IMR-90 (cell line): ENCODE results near the gene ZCCHC7. TPM values are rescaled to one million over a fixed set of nuclear protein-coding genes. Genes with fewer than 3 reads are reported as not detected.

ENCODE experiments used
- ATAC-seq: fragments of 200-7000 bp; cut with Tn5 transposase; 2 replicates; pipeline ENCODE4 v1.9.1; 2020; ENCODE audit warnings: low read depth, mild to moderate bottlenecking, moderate library complexity
- BruUV-seq: library from RNA; stranded (reverse); fragments of 400-500 nt; replicated peaks from 2 replicates; lab custom pipeline; 2021; lab: Mats Ljungman, UMichigan
- CTCF ChIA-PET: fragments of 300-600 bp; formaldehyde crosslinking; extraction: SDS; loops from one replicate; lab custom pipeline; 2021; ENCODE audit warnings: antibody characterized with exemption; lab: Yijun Ruan, JAX
- POLR2A ChIA-PET: fragments of 300-600 bp; sonication (Branson Sonifier 250); formaldehyde crosslinking; loops from one replicate; lab custom pipeline; 2022; ENCODE audit warnings: antibody characterized with exemption; ENCODE audit not compliant: unreplicated experiment; lab: Charles Lee
- DNase-seq: peaks from one replicate; pipeline ENCODE4 v3.0.0; 2013
- H2AFZ ChIP-seq: replicated peaks from 2 replicates; pipeline ENCODE3; 2013; ENCODE audit warnings: low read length, mild to moderate bottlenecking; ENCODE audit not compliant: poor library complexity
- H2AK5ac ChIP-seq: 2 replicates; pipeline ENCODE4 v1.6.1; 2013; ENCODE audit warnings: low read depth, low read length, inconsistent platforms
- H2AK9ac ChIP-seq: replicated peaks from 2 replicates; pipeline ENCODE3; 2013; ENCODE audit warnings: mild to moderate bottlenecking, low read depth, low read length, moderate library complexity; ENCODE audit not compliant: poor library complexity
- H2BK120ac ChIP-seq: 2 replicates; pipeline ENCODE4 v1.6.1; 2013; ENCODE audit warnings: low read depth, low read length, inconsistent platforms
- H2BK15ac ChIP-seq: 3 replicates; pipeline ENCODE4 v1.6.1; 2013; ENCODE audit warnings: low read depth, low read length, inconsistent platforms
- H2BK20ac ChIP-seq: 2 replicates; pipeline ENCODE4 v1.6.1; 2013; ENCODE audit warnings: low read depth, mild to moderate bottlenecking, inconsistent platforms, low read length, moderate library complexity
- H2BK5ac ChIP-seq: 2 replicates; pipeline ENCODE4 v1.6.1; 2013; ENCODE audit warnings: mild to moderate bottlenecking, low read depth, low read length, inconsistent platforms; ENCODE audit not compliant: poor library complexity, severe bottlenecking
- H3K14ac ChIP-seq: replicated peaks from 2 replicates; pipeline ENCODE4 v1.6.1; 2013; ENCODE audit warnings: low read depth, low read length, inconsistent platforms
- H3K18ac ChIP-seq: 2 replicates; pipeline ENCODE4 v1.6.1; 2013; ENCODE audit warnings: low read depth, low read length, control low read depth
- H3K23ac ChIP-seq: 2 replicates; pipeline ENCODE4 v1.6.1; 2013; ENCODE audit warnings: low read depth, low read length, inconsistent platforms
- H3K27ac ChIP-seq: 2 replicates; pipeline ENCODE4 v1.5.1; 2013; ENCODE audit warnings: mild to moderate bottlenecking, control low read depth, low read length; ENCODE audit not compliant: insufficient read depth
- H3K27me3 ChIP-seq: 2 replicates; pipeline ENCODE4 v1.6.1; 2013; ENCODE audit warnings: low read length; ENCODE audit not compliant: control insufficient read depth, insufficient read depth
- H3K36me3 ChIP-seq: 2 replicates; pipeline ENCODE4 v1.6.1; 2013; ENCODE audit warnings: low read length, mixed read lengths; ENCODE audit not compliant: control insufficient read depth, insufficient read depth
- H3K4ac ChIP-seq: 2 replicates; pipeline ENCODE4 v1.6.1; 2013; ENCODE audit warnings: low read depth, low read length, inconsistent platforms
- H3K4me1 ChIP-seq: 2 replicates; pipeline ENCODE4 v1.6.1; 2013; ENCODE audit warnings: low read length, mixed read lengths; ENCODE audit not compliant: control insufficient read depth, insufficient read depth
- H3K4me2 ChIP-seq: 2 replicates; pipeline ENCODE4 v1.6.1; 2013; ENCODE audit warnings: low read depth, mild to moderate bottlenecking, control low read depth, low read length, moderate library complexity
- H3K4me3 ChIP-seq: 2 replicates; pipeline ENCODE4 v1.5.1; 2013; ENCODE audit warnings: low read depth, mild to moderate bottlenecking, control low read depth, low read length, moderate library complexity; ENCODE audit not compliant: insufficient read depth
- H3K56ac ChIP-seq: 2 replicates; pipeline ENCODE4 v1.6.1; 2013; ENCODE audit warnings: low read length, inconsistent platforms; ENCODE audit not compliant: insufficient read depth; ENCODE audit errors: extremely low read depth
- H3K79me1 ChIP-seq, 2 experiments: 2 replicates each; pipeline ENCODE4 v1.6.1; 2013; ENCODE audit warnings: low read length in 2 of 2, inconsistent platforms in 1 of 2, low read depth in 1 of 2
- H3K9ac ChIP-seq: 2 replicates; pipeline ENCODE4 v1.6.1; 2013; ENCODE audit warnings: low read depth, low read length, control low read depth
- H3K9me1 ChIP-seq: 2 replicates; pipeline ENCODE4 v1.6.1; 2013; ENCODE audit warnings: low read length, inconsistent platforms; ENCODE audit not compliant: insufficient read depth
- H3K9me3 ChIP-seq: 2 replicates; pipeline ENCODE4 v1.6.1; 2013; ENCODE audit warnings: low read length; ENCODE audit not compliant: control insufficient read depth, insufficient read depth
- H4K20me1 ChIP-seq: 2 replicates; pipeline ENCODE4 v1.6.1; 2013; ENCODE audit warnings: low read length, inconsistent platforms; ENCODE audit not compliant: insufficient read depth
- H4K5ac ChIP-seq: 2 replicates; pipeline ENCODE4 v1.6.1; 2013; ENCODE audit warnings: mild to moderate bottlenecking, low read depth, low read length, control low read depth
- H4K8ac ChIP-seq, 2 experiments: 2 replicates each; pipeline ENCODE4 v1.6.1; 2013; ENCODE audit warnings: low read depth in 2 of 2, low read length in 2 of 2, control low read depth in 1 of 2, inconsistent platforms in 1 of 2
- H4K91ac ChIP-seq: 2 replicates; pipeline ENCODE4 v1.6.1; 2013; ENCODE audit warnings: low read depth, low read length, inconsistent platforms; ENCODE audit not compliant: insufficient read depth
- BHLHE40 ChIP-seq: fragments of 150-350 bp; IDR thresholded peaks from 2 replicates; pipeline ENCODE4 v1.6.1; 2016; ENCODE audit warnings: mild to moderate bottlenecking, low read depth, low read length
- CEBPB ChIP-seq: IDR thresholded peaks from 2 replicates; pipeline ENCODE4 v1.6.1; 2012; ENCODE audit warnings: low read depth, low read length, improper control_type of control experiment
- MAZ ChIP-seq: IDR thresholded peaks from 2 replicates; pipeline ENCODE4 v1.6.1; 2012; ENCODE audit warnings: low read depth, mild to moderate bottlenecking, low read length, improper control_type of control experiment, moderate library complexity, borderline replicate concordance
- RAD21 ChIP-seq: IDR thresholded peaks from 2 replicates; pipeline ENCODE4 v1.6.1; 2012; ENCODE audit warnings: low read length, improper control_type of control experiment
- WGBS, 2 experiments: methylation state at CpG; one replicate each; pipeline versions ENCODE4 v1.1.5 to v1.1.7; 2013; ENCODE audit warnings: missing lambda C conversion rate in 2 of 2; ENCODE audit not compliant: insufficient read length in 1 of 2; ENCODE audit errors: extremely low coverage in 2 of 2; 5-methylcytosine and 5-hydroxymethylcytosine counted together
- dilution Hi-C: fragments of 300-500 bp; cut with HindIII; formaldehyde crosslinking; loops from one replicate; pipeline ENCODE4 v1.14.3; 2018; ENCODE audit warnings: low sequenced_read_pairs; ENCODE audit not compliant: unreplicated experiment
- in situ Hi-C: fragments of 300-500 bp; cut with MboI; formaldehyde crosslinking; loops from 3 replicates; pipeline ENCODE4 v1.14.3; 2019; ENCODE audit warnings: low sequenced_read_pairs, inconsistent platforms, mixed read lengths
- intact Hi-C: fragments of 100-400 bp; cut with micrococcal nuclease; formaldehyde crosslinking; loops from 2 replicates; pipeline ENCODE4 v1.10.0; 2022
- polyA plus RNA-seq, 3 experiments: library from polyadenylated mRNA; depleted of rRNA; stranded (reverse); fragments of >200 nt; gene quantifications; 2 replicates each; pipeline ENCODE4 v1.2.3, GENCODE V29; 2012; ENCODE audit warnings: low replicate concordance in 1 of 3
- total RNA-seq: library from RNA; depleted of rRNA; stranded (reverse); fragments of >200 nt; gene quantifications from 2 replicates; pipeline ENCODE4 v1.2.3, GENCODE V29; 2012
- TF ChIP-seq, protein P1 (sequence below): fragments of 150-350 bp; IDR thresholded peaks from 2 replicates; pipeline ENCODE4 v1.6.1; 2017; ENCODE audit warnings: mild to moderate bottlenecking, antibody characterized with exemption, low read length, low read depth

Gene ZCCHC7
- total and polyA plus RNA-seq, 2 of the 4 experiments (the other 2 are of a cell fraction), result 13.6 to 28.7 TPM

DNA sequence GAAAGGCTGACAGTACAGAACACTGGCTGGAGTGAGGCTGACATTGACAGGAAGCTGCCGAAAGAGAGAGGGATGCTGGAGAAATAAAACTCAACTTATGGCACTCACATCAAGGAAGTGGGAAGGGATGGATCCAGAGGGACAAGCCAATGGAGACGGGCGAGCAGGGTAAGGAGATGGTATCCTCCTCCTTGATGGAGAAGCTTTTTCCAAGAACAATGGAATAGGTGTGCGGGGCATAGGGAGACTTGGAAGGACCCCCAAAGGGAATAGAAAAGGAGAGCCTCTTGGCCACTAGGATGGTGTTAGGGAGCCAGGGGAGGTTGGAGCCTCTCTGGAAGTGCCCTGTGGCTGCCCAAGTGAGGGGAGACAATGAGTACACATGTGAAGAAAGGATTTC, 243.8 kb downstream of the ZCCHC7 start:
- H2BK15ac ChIP-seq, result no peak overlapping the region
- H3K79me1 ChIP-seq, result no peaks in the 10 kb centered on the region
- no peaks in the 10 kb centered on the region for H3K36me3 ChIP-seq
- H2BK5ac ChIP-seq, result no peak overlapping the region
- H2BK20ac ChIP-seq, result no peak overlapping the region
- no peak overlapping the region for H4K5ac ChIP-seq
- H4K8ac ChIP-seq, result no peak overlapping the region
- no peaks in the 10 kb centered on the region for H3K9me3 ChIP-seq
- H3K27ac ChIP-seq, result no peak overlapping the region
- CTCF ChIA-PET, result no interaction called here
- no peak overlapping the region for H2AK9ac ChIP-seq
- intact Hi-C loops, result no loop called here
- H4K20me1 ChIP-seq, result no peaks in the 10 kb centered on the region
- H2AFZ ChIP-seq, result no peak overlapping the region
- POLR2A ChIA-PET, result no interaction called here
- no peak overlapping the region for H3K4ac ChIP-seq
- H3K4me2 ChIP-seq, result no peak overlapping the region
- DNase-seq (no peak), ATAC-seq (no peak)
- no peaks in the 10 kb centered on the region for H3K4me1 ChIP-seq
- dilution Hi-C loops, result no loop called here
- H3K4me3 ChIP-seq, result no peak overlapping the region
- no peak overlapping the region for H3K23ac ChIP-seq
- no peaks in the 10 kb centered on the region; the same call in 1 of the 2 replicates for H3K27me3 ChIP-seq
- H3K9me1 ChIP-seq, result no peaks in the 10 kb centered on the region
- TF ChIP-seq RAD21 (no peak), BHLHE40 (no peak), CEBPB (no peak), MAZ (no peak)
- TF ChIP-seq, protein P1, sequence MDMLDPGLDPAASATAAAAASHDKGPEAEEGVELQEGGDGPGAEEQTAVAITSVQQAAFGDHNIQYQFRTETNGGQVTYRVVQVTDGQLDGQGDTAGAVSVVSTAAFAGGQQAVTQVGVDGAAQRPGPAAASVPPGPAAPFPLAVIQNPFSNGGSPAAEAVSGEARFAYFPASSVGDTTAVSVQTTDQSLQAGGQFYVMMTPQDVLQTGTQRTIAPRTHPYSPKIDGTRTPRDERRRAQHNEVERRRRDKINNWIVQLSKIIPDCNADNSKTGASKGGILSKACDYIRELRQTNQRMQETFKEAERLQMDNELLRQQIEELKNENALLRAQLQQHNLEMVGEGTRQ, result no peak
- H3K18ac ChIP-seq, result no peak overlapping the region
- no peak overlapping the region for H2BK120ac ChIP-seq
- in situ Hi-C loops, result no loop called here
- no peak overlapping the region for H2AK5ac ChIP-seq
- no peak overlapping the region for H3K9ac ChIP-seq
- no TSS peak for BruUV-seq
- no peak overlapping the region for H4K91ac ChIP-seq
- WGBS, 2 experiments, result no CpG with 5 or more reads among the region's 4 CpGs
- H3K56ac ChIP-seq, result no peak overlapping the region
- H3K14ac ChIP-seq, result no peak overlapping the region
